D721Med (cell line): ENCODE results near the gene FAM217A.
"Not testable (repeated sequence)": the region's sequence is repeated elsewhere in the genome, so short reads cannot be mapped to it uniquely, and the experiment has no call there.

ENCODE experiments used
- DNase-seq: peaks from one replicate; pipeline ENCODE4 v3.0.0; 2011; ENCODE audit warnings: low spot score; ENCODE audit not compliant: insufficient read length
- FAIRE-seq: peaks from 2 replicates; lab custom pipeline; 2011; peaks lifted over from hg19 to GRCh38; lab: Jason Lieb, UNC
- CTCF ChIP-seq: IDR thresholded peaks from 2 replicates; pipeline ENCODE4 v1.5.1; 2012; ENCODE audit warnings: mild to moderate bottlenecking, control low read depth; ENCODE audit not compliant: insufficient read depth; ENCODE audit errors: missing control alignments

The FAM217A gene

DNA sequence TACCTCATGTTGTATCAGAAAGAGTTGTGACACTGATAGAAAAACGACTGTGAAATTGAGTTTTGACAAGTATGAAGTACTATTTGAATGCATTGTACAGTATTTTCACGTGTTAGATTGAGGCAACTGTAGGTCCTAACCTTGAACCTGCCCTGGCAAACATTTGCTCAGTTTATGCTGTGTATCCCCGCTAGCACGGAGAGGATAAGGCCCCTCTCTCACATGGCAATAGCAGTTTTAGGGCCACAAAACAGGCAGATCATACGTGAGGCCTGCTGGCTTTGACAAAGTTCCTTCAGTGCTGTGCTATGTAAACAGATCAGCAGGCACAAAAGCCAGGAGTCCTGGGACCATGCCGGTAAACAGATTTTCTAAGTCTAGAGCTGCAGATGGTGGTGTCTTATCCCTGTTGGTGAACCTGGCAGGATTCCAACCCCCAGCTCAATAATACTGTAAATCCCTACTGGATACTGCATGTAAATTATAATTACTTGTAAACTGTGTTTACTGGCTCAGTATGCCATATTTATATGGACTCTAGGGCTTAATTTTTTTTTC lies 23.8 kb upstream of the FAM217A start:
- FAIRE-seq (peak; percentile 70), DNase-seq (peak; percentile 41)

DNA sequence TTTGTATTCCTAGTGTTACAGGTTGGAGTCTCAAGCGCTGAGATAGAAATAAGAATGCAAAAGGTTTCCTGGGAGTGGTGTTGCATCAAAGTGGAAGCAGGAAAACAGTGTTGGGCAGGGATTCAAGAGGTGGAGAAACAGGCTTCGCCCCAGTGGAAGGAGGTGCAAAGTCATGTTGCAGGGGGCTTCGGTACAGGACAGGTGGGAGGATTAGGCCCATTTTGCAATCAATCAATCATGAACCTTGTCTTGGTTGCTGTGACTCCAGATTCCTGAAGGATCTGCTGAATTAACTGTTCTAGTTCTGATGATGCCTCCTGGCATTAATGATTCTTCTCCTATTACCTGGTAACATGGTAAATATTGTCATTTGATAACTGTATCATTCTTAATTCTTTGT lies 22.4 kb upstream of the FAM217A start:
- DNase-seq (no peak), FAIRE-seq (no peak)
- TF ChIP-seq CTCF: no peak

More for the DNA sequence above, 23.8 kb upstream of the FAM217A start:
- no peak for TF ChIP-seq CTCF

- no peak for TF ChIP-seq CTCF
- FAIRE-seq (no peak), DNase-seq (no peak)
Measured at GRCh38 chr6:4100655-4101054, 21.7 kb upstream of the FAM217A start.

DNA sequence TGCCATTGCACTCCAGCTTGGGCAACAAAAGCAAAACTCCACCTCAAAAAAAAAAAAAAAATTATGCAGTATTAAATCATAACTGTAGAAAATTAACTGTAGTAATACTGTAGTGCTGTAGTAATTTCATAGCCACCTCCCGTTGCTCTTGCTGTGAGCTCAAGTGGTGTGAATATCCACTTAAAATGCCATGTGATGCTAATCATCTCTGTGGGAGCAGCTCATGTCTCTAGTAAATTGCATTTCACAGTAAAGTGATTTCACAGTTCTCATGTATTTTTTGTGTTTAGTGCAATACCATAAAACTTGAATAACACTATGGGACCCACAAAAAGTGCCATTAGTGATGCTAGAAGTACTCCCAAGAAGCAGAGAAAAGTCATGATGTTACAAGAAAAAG lies 14.4 kb upstream of the FAM217A start:
- no peak for FAIRE-seq
- TF ChIP-seq CTCF: no peak
- DNase-seq: no peak

GRCh38 chr6:4091941-4092340 lies 13.0 kb upstream of the FAM217A start:
- FAIRE-seq: no peak
- no peak for TF ChIP-seq CTCF
- DNase-seq: no peak

GRCh38 chr6:4090043-4090442 lies 11.1 kb upstream of the FAM217A start:
- FAIRE-seq, DNase-seq: not testable (repeated sequence)

GRCh38 chr6:4088704-4089103 lies 9.8 kb upstream of the FAM217A start:
- FAIRE-seq (no peak), DNase-seq (no peak)
- TF ChIP-seq CTCF: no peak

- TF ChIP-seq CTCF: no peak
- no peak for FAIRE-seq
- DNase-seq: no peak
Measured at GRCh38 chr6:4085332-4085700, 6.4 kb upstream of the FAM217A start.
